Thoracic aorta (tissue), 2 donors: Measurements from ENCODE around the gene UMODL1. TPM values are rescaled to one million over a fixed set of nuclear protein-coding genes. Genes with fewer than 3 reads are reported as not detected.

Experiments
- ATAC-seq: fragments of 150-250 bp; one replicate; pipeline ENCODE4 v1.8.0; 2017; ENCODE audit warnings: low read depth; ENCODE audit not compliant: insufficient number of reproducible peaks, low FRiP score
- DNase-seq: peaks from one replicate; pipeline ENCODE4 v3.0.0-alpha.2; 2020; ENCODE audit warnings: low spot score
- H3K27ac ChIP-seq, 2 donors: fragments of 200-600 bp; sonication (generic); 1 replicate in 1 of 2; 2 replicates in 1 of 2; pipeline ENCODE4 v1.5.1; 2016; ENCODE audit warnings: mild to moderate bottlenecking in 2 of 2, moderate library complexity in 2 of 2
- H3K27me3 ChIP-seq: fragments of 200-600 bp; sonication (generic); replicated peaks from 2 replicates; pipeline ENCODE4 v1.6.0; 2016; ENCODE audit warnings: mild to moderate bottlenecking; ENCODE audit not compliant: insufficient read depth
- H3K36me3 ChIP-seq: fragments of 200-600 bp; sonication (generic); one replicate; pipeline ENCODE4 v1.5.1; 2016
- H3K4me1 ChIP-seq, 2 donors: fragments of 200-600 bp; sonication (generic); 1 replicate in 1 of 2; 2 replicates in 1 of 2; pipeline versions ENCODE4 v1.5.1 to v1.6.0; 2016; ENCODE audit warnings: low read depth in 2 of 2, mild to moderate bottlenecking in 1 of 2; ENCODE audit not compliant: control insufficient read depth in 1 of 2
- H3K4me3 ChIP-seq: fragments of 200-600 bp; sonication (generic); 2 replicates; pipeline ENCODE4 v1.5.1; 2016; ENCODE audit warnings: mild to moderate bottlenecking
- H3K9me3 ChIP-seq: fragments of 200-600 bp; sonication (generic); 2 replicates; pipeline ENCODE4 v1.5.1; 2016
- CTCF ChIP-seq: fragments of 200-600 bp; sonication (generic); IDR thresholded peaks from one replicate; pipeline ENCODE4 v1.5.1; 2019; ENCODE audit warnings: antibody characterized with exemption
- total RNA-seq, 2 donors: library from RNA; depleted of rRNA; stranded (reverse); fragments of >200 nt; gene quantifications; one replicate each; pipeline versions ENCODE4 v1.1.0 to v1.2.3, GENCODE V29; 2016

The UMODL1 gene
- total RNA-seq, 2 donors from 2014 or later: 0.14 TPM; not detected in 1

GRCh38 chr21:42109873-42110525, 38.9 kb downstream of the UMODL1 start:
- no peaks in the 10 kb centered on the region for H3K36me3 ChIP-seq
- H3K9me3 ChIP-seq: no peaks in the 10 kb centered on the region
- ATAC-seq (no peak), DNase-seq (no peak)
- peaks cover 0 to 12% of the 10 kb centered on the region in 2 donors for H3K4me1 ChIP-seq
- no peak overlapping the region for H3K4me3 ChIP-seq
- H3K27me3 ChIP-seq: no peaks in the 10 kb centered on the region
- H3K27ac ChIP-seq: no peak overlapping the region
- TF ChIP-seq CTCF: no peak

DNA sequence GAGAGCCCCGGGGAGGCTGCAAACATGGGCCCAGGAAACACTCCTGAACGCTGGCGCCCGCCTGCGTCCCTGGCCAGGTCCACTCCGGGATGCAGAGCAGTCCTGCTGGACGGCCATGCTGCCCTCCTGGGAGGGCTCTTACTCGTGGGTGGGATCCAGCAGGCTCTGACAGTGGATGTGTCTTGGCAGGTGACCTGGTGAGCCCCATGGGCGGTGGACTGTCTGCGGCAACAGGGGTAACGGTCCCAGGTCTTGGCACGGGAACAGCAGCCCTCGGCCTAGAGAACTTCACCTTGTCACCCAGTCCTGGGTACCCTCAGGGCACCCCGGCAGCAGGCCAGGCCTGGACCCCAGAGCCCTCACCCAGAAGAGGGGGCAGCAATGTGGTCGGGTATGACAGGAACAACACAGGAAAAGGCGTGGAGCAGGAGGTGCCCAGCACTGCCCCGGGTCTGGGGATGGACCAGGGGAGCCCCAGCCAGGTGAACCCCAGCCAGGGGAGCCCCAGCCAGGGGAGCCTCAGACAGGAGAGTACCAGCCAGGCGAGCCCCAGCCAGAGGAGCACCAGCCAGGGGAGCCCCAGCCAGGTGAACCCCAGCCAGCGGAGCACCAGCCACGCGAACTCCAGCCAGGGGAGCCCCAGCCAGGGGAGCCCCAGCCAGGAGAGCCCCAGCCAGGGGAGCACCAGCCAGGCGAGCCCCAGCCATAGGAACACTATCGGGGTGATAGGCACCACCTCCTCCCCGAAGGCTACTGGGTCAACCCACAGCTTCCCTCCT, 39.8 kb downstream of the UMODL1 start:
- no peaks in the 10 kb centered on the region for H3K27me3 ChIP-seq
- no peaks in the 10 kb centered on the region for H3K9me3 ChIP-seq
- H3K4me3 ChIP-seq: no peak overlapping the region
- H3K4me1 ChIP-seq: peaks cover 0 to 12% of the 10 kb centered on the region in 2 donors
- TF ChIP-seq CTCF: no peak
- H3K36me3 ChIP-seq: no peaks in the 10 kb centered on the region
- ATAC-seq (no peak), DNase-seq (no peak)
- no peak overlapping the region for H3K27ac ChIP-seq

GRCh38 chr21:42111470-42111743, 40.3 kb downstream of the UMODL1 start:
- Histone ChIP-seq H3K36me3 (no peaks in the 10 kb centered on the region), H3K4me1 (peaks cover 0 to 12% of the 10 kb centered on the region in 2 donors), H3K27ac (no peak overlapping the region), H3K27me3 (no peaks in the 10 kb centered on the region), H3K9me3 (no peaks in the 10 kb centered on the region), H3K4me3 (no peak overlapping the region)
- TF ChIP-seq CTCF: no peak
- ATAC-seq (no peak), DNase-seq (no peak)

GRCh38 chr21:42111811-42112210, 40.7 kb downstream of the UMODL1 start:
- H3K4me3 ChIP-seq: no peak overlapping the region
- H3K36me3 ChIP-seq: no peaks in the 10 kb centered on the region
- no peak for DNase-seq
- no peak overlapping the region for H3K27ac ChIP-seq
- H3K27me3 ChIP-seq: no peaks in the 10 kb centered on the region
- peaks cover 0 to 13% of the 10 kb centered on the region in 2 donors for H3K4me1 ChIP-seq
- no peaks in the 10 kb centered on the region for H3K9me3 ChIP-seq
- no peak for ATAC-seq
- no peak for TF ChIP-seq CTCF

- Histone ChIP-seq H3K4me3 (no peak overlapping the region), H3K4me1 (peaks cover 0 to 15% of the 10 kb centered on the region in 2 donors), H3K27me3 (no peaks in the 10 kb centered on the region), H3K36me3 (no peaks in the 10 kb centered on the region), H3K27ac (no peak overlapping the region), H3K9me3 (no peaks in the 10 kb centered on the region)
- TF ChIP-seq CTCF: no peak
- ATAC-seq (no peak), DNase-seq (no peak)
Measured at GRCh38 chr21:42112238-42112637, 41.1 kb downstream of the UMODL1 start.
